IMR-90 (cell line): ENCODE data around the gene NT5DC1. TPM values are rescaled to one million over a fixed set of nuclear protein-coding genes. Genes with fewer than 3 reads are reported as not detected.

ENCODE experiments used
- ATAC-seq: fragments of 200-7000 bp; cut with Tn5 transposase; 2 replicates; pipeline ENCODE4 v1.9.1; 2020; ENCODE audit warnings: low read depth, mild to moderate bottlenecking, moderate library complexity
- BruUV-seq: library from RNA; stranded (reverse); fragments of 400-500 nt; replicated peaks from 2 replicates; lab custom pipeline; 2021; lab: Mats Ljungman, UMichigan
- CTCF ChIA-PET: fragments of 300-600 bp; formaldehyde crosslinking; extraction: SDS; loops from one replicate; lab custom pipeline; 2021; ENCODE audit warnings: antibody characterized with exemption; lab: Yijun Ruan, JAX
- POLR2A ChIA-PET: fragments of 300-600 bp; sonication (Branson Sonifier 250); formaldehyde crosslinking; loops from one replicate; lab custom pipeline; 2022; ENCODE audit warnings: antibody characterized with exemption; ENCODE audit not compliant: unreplicated experiment; lab: Charles Lee
- DNase-seq: peaks from one replicate; pipeline ENCODE4 v3.0.0; 2013
- H2AFZ ChIP-seq: replicated peaks from 2 replicates; pipeline ENCODE3; 2013; ENCODE audit warnings: low read length, mild to moderate bottlenecking; ENCODE audit not compliant: poor library complexity
- H2AK5ac ChIP-seq: 2 replicates; pipeline ENCODE4 v1.6.1; 2013; ENCODE audit warnings: low read depth, low read length, inconsistent platforms
- H2AK9ac ChIP-seq: replicated peaks from 2 replicates; pipeline ENCODE3; 2013; ENCODE audit warnings: mild to moderate bottlenecking, low read depth, low read length, moderate library complexity; ENCODE audit not compliant: poor library complexity
- H2BK120ac ChIP-seq: 2 replicates; pipeline ENCODE4 v1.6.1; 2013; ENCODE audit warnings: low read depth, low read length, inconsistent platforms
- H2BK15ac ChIP-seq: 3 replicates; pipeline ENCODE4 v1.6.1; 2013; ENCODE audit warnings: low read depth, low read length, inconsistent platforms
- H2BK20ac ChIP-seq: 2 replicates; pipeline ENCODE4 v1.6.1; 2013; ENCODE audit warnings: low read depth, mild to moderate bottlenecking, inconsistent platforms, low read length, moderate library complexity
- H2BK5ac ChIP-seq: 2 replicates; pipeline ENCODE4 v1.6.1; 2013; ENCODE audit warnings: mild to moderate bottlenecking, low read depth, low read length, inconsistent platforms; ENCODE audit not compliant: poor library complexity, severe bottlenecking
- H3K14ac ChIP-seq: replicated peaks from 2 replicates; pipeline ENCODE4 v1.6.1; 2013; ENCODE audit warnings: low read depth, low read length, inconsistent platforms
- H3K18ac ChIP-seq: 2 replicates; pipeline ENCODE4 v1.6.1; 2013; ENCODE audit warnings: low read depth, low read length, control low read depth
- H3K23ac ChIP-seq: 2 replicates; pipeline ENCODE4 v1.6.1; 2013; ENCODE audit warnings: low read depth, low read length, inconsistent platforms
- H3K27ac ChIP-seq: 2 replicates; pipeline ENCODE4 v1.5.1; 2013; ENCODE audit warnings: mild to moderate bottlenecking, control low read depth, low read length; ENCODE audit not compliant: insufficient read depth
- H3K27me3 ChIP-seq: 2 replicates; pipeline ENCODE4 v1.6.1; 2013; ENCODE audit warnings: low read length; ENCODE audit not compliant: control insufficient read depth, insufficient read depth
- H3K36me3 ChIP-seq: 2 replicates; pipeline ENCODE4 v1.6.1; 2013; ENCODE audit warnings: low read length, mixed read lengths; ENCODE audit not compliant: control insufficient read depth, insufficient read depth
- H3K4ac ChIP-seq: 2 replicates; pipeline ENCODE4 v1.6.1; 2013; ENCODE audit warnings: low read depth, low read length, inconsistent platforms
- H3K4me1 ChIP-seq: 2 replicates; pipeline ENCODE4 v1.6.1; 2013; ENCODE audit warnings: low read length, mixed read lengths; ENCODE audit not compliant: control insufficient read depth, insufficient read depth
- H3K4me2 ChIP-seq: 2 replicates; pipeline ENCODE4 v1.6.1; 2013; ENCODE audit warnings: low read depth, mild to moderate bottlenecking, control low read depth, low read length, moderate library complexity
- H3K4me3 ChIP-seq: 2 replicates; pipeline ENCODE4 v1.5.1; 2013; ENCODE audit warnings: low read depth, mild to moderate bottlenecking, control low read depth, low read length, moderate library complexity; ENCODE audit not compliant: insufficient read depth
- H3K56ac ChIP-seq: 2 replicates; pipeline ENCODE4 v1.6.1; 2013; ENCODE audit warnings: low read length, inconsistent platforms; ENCODE audit not compliant: insufficient read depth; ENCODE audit errors: extremely low read depth
- H3K79me1 ChIP-seq, 2 experiments: 2 replicates each; pipeline ENCODE4 v1.6.1; 2013; ENCODE audit warnings: low read length in 2 of 2, inconsistent platforms in 1 of 2, low read depth in 1 of 2
- H3K9ac ChIP-seq: 2 replicates; pipeline ENCODE4 v1.6.1; 2013; ENCODE audit warnings: low read depth, low read length, control low read depth
- H3K9me1 ChIP-seq: 2 replicates; pipeline ENCODE4 v1.6.1; 2013; ENCODE audit warnings: low read length, inconsistent platforms; ENCODE audit not compliant: insufficient read depth
- H3K9me3 ChIP-seq: 2 replicates; pipeline ENCODE4 v1.6.1; 2013; ENCODE audit warnings: low read length; ENCODE audit not compliant: control insufficient read depth, insufficient read depth
- H4K20me1 ChIP-seq: 2 replicates; pipeline ENCODE4 v1.6.1; 2013; ENCODE audit warnings: low read length, inconsistent platforms; ENCODE audit not compliant: insufficient read depth
- H4K5ac ChIP-seq: 2 replicates; pipeline ENCODE4 v1.6.1; 2013; ENCODE audit warnings: mild to moderate bottlenecking, low read depth, low read length, control low read depth
- H4K8ac ChIP-seq, 2 experiments: 2 replicates each; pipeline ENCODE4 v1.6.1; 2013; ENCODE audit warnings: low read depth in 2 of 2, low read length in 2 of 2, control low read depth in 1 of 2, inconsistent platforms in 1 of 2
- H4K91ac ChIP-seq: 2 replicates; pipeline ENCODE4 v1.6.1; 2013; ENCODE audit warnings: low read depth, low read length, inconsistent platforms; ENCODE audit not compliant: insufficient read depth
- CEBPB ChIP-seq: IDR thresholded peaks from 2 replicates; pipeline ENCODE4 v1.6.1; 2012; ENCODE audit warnings: low read depth, low read length, improper control_type of control experiment
- CHD1 ChIP-seq: IDR thresholded peaks from 2 replicates; pipeline ENCODE4 v1.6.1; 2012; ENCODE audit warnings: low read depth, low read length, improper control_type of control experiment
- CTCF ChIP-seq: conservative IDR thresholded peaks from 2 replicates; pipeline ENCODE4 v1.5.1; 2012; ENCODE audit warnings: mild to moderate bottlenecking, low read depth, low read length, improper control_type of control experiment
- ELK1 ChIP-seq: fragments of 150-350 bp; IDR thresholded peaks from 2 replicates; pipeline ENCODE4 v1.6.1; 2016; ENCODE audit warnings: low read depth, mild to moderate bottlenecking, low read length, moderate library complexity, borderline replicate concordance
- FOS ChIP-seq: fragments of 150-350 bp; IDR thresholded peaks from 2 replicates; pipeline ENCODE4 v1.6.1; 2016; ENCODE audit warnings: low read depth, low read length
- MAFK ChIP-seq: IDR thresholded peaks from 2 replicates; pipeline ENCODE4 v1.6.1; 2012; ENCODE audit warnings: low read depth, low read length, improper control_type of control experiment
- MAZ ChIP-seq: IDR thresholded peaks from 2 replicates; pipeline ENCODE4 v1.6.1; 2012; ENCODE audit warnings: low read depth, mild to moderate bottlenecking, low read length, improper control_type of control experiment, moderate library complexity, borderline replicate concordance
- MXI1 ChIP-seq: IDR thresholded peaks from 2 replicates; pipeline ENCODE4 v1.6.1; 2012; ENCODE audit warnings: low read depth, mild to moderate bottlenecking, low read length, moderate library complexity, borderline replicate concordance
- NFE2L2 ChIP-seq: fragments of 150-350 bp; IDR thresholded peaks from 2 replicates; pipeline ENCODE4 v1.6.1; 2016; ENCODE audit warnings: low read depth, mild to moderate bottlenecking, low read length
- POLR2A ChIP-seq: IDR thresholded peaks from 2 replicates; pipeline ENCODE4 v1.6.1; 2012; ENCODE audit warnings: mild to moderate bottlenecking, low read depth, low read length
- RCOR1 ChIP-seq: IDR thresholded peaks from 2 replicates; pipeline ENCODE4 v1.6.1; 2012; ENCODE audit warnings: mild to moderate bottlenecking, low read length, improper control_type of control experiment; ENCODE audit not compliant: insufficient replicate concordance
- RFX5 ChIP-seq: IDR thresholded peaks from 2 replicates; pipeline ENCODE4 v1.8.0; 2012; ENCODE audit warnings: low read depth, mild to moderate bottlenecking, low read length, moderate library complexity
- SMC3 ChIP-seq: fragments of 150-350 bp; IDR thresholded peaks from 2 replicates; pipeline ENCODE4 v1.6.1; 2016; ENCODE audit warnings: low read depth, mild to moderate bottlenecking, antibody characterized with exemption, low read length, moderate library complexity
- WGBS, 2 experiments: methylation state at CpG; one replicate each; pipeline versions ENCODE4 v1.1.5 to v1.1.7; 2013; ENCODE audit warnings: missing lambda C conversion rate in 2 of 2; ENCODE audit not compliant: insufficient read length in 1 of 2; ENCODE audit errors: extremely low coverage in 2 of 2; 5-methylcytosine and 5-hydroxymethylcytosine counted together
- dilution Hi-C: fragments of 300-500 bp; cut with HindIII; formaldehyde crosslinking; loops from one replicate; pipeline ENCODE4 v1.14.3; 2018; ENCODE audit warnings: low sequenced_read_pairs; ENCODE audit not compliant: unreplicated experiment
- in situ Hi-C: fragments of 300-500 bp; cut with MboI; formaldehyde crosslinking; loops from 3 replicates; pipeline ENCODE4 v1.14.3; 2019; ENCODE audit warnings: low sequenced_read_pairs, inconsistent platforms, mixed read lengths
- intact Hi-C: fragments of 100-400 bp; cut with micrococcal nuclease; formaldehyde crosslinking; loops from 2 replicates; pipeline ENCODE4 v1.10.0; 2022
- polyA plus RNA-seq, 3 experiments: library from polyadenylated mRNA; depleted of rRNA; stranded (reverse); fragments of >200 nt; gene quantifications; 2 replicates each; pipeline ENCODE4 v1.2.3, GENCODE V29; 2012; ENCODE audit warnings: low replicate concordance in 1 of 3
- total RNA-seq: library from RNA; depleted of rRNA; stranded (reverse); fragments of >200 nt; gene quantifications from 2 replicates; pipeline ENCODE4 v1.2.3, GENCODE V29; 2012

The NT5DC1 gene
- total and polyA plus RNA-seq, 2 of the 4 experiments (the other 2 are of a cell fraction), result 11.7 to 16.8 TPM

- ATAC-seq (no peak), DNase-seq (no peak)
- no peak overlapping the region for H3K4me3 ChIP-seq
- no peak overlapping the region for H3K18ac ChIP-seq
- H3K9ac ChIP-seq, result no peak overlapping the region
- H2AFZ ChIP-seq, result no peak overlapping the region
- no peak overlapping the region for H2AK5ac ChIP-seq
- H4K91ac ChIP-seq, result no peak overlapping the region
- H3K4ac ChIP-seq, result no peak overlapping the region
- intact Hi-C loops, result no loop called here
- H3K27ac ChIP-seq, result no peak overlapping the region
- no peaks in the 10 kb centered on the region for H3K27me3 ChIP-seq
- ChIA-PET POLR2A (no interaction called here), CTCF (no interaction called here)
- no peaks in the 10 kb centered on the region for H3K9me3 ChIP-seq
- peaks cover 2% of the 10 kb centered on the region; the same call in 1 of the 2 replicates for H3K4me1 ChIP-seq
- no peak overlapping the region for H2BK20ac ChIP-seq
- H2BK120ac ChIP-seq, result no peak overlapping the region
- no peak overlapping the region for H2BK15ac ChIP-seq
- 100% methylated on average over 3 of the region's 4 CpGs; no CpG with 5 or more reads in 1 of the 2 experiments for WGBS, 2 experiments
- H3K79me1 ChIP-seq, result no peaks in the 10 kb centered on the region
- TF ChIP-seq POLR2A (no peak), RFX5 (no peak), RCOR1 (no peak), FOS (no peak), CEBPB (no peak), MAZ (no peak), CTCF (no peak), MXI1 (no peak), NFE2L2 (no peak), SMC3 (no peak), CHD1 (no peak), ELK1 (no peak), MAFK (no peak)
- H4K20me1 ChIP-seq, result no peaks in the 10 kb centered on the region
- BruUV-seq, result no TSS peak
- H3K4me2 ChIP-seq, result no peak overlapping the region
- H2BK5ac ChIP-seq, result no peak overlapping the region
- H4K8ac ChIP-seq, result no peak overlapping the region
- dilution Hi-C loops, result no loop called here
- in situ Hi-C loops, result no loop called here
- 0 out of 2 replicates have a peak, but pooled peaks cover 2% of the 10 kb centered on the region for H3K36me3 ChIP-seq
- no peak overlapping the region for H3K14ac ChIP-seq
- no peak overlapping the region for H3K56ac ChIP-seq
- H3K9me1 ChIP-seq, result no peaks in the 10 kb centered on the region
- no peak overlapping the region for H3K23ac ChIP-seq
- no peak overlapping the region for H4K5ac ChIP-seq
- H2AK9ac ChIP-seq, result no peak overlapping the region
These were observed 39.3 kb downstream of the NT5DC1 start for GRCh38 chr6:116139917-116140316.
